ENCODE data around the gene AUTS2. TPM values are rescaled to one million over a fixed set of nuclear protein-coding genes. Genes with fewer than 3 reads are reported as not detected.

The AUTS2 gene
- total RNA-seq, 1 donor from 2014 or later = 71.3 TPM

DNA sequence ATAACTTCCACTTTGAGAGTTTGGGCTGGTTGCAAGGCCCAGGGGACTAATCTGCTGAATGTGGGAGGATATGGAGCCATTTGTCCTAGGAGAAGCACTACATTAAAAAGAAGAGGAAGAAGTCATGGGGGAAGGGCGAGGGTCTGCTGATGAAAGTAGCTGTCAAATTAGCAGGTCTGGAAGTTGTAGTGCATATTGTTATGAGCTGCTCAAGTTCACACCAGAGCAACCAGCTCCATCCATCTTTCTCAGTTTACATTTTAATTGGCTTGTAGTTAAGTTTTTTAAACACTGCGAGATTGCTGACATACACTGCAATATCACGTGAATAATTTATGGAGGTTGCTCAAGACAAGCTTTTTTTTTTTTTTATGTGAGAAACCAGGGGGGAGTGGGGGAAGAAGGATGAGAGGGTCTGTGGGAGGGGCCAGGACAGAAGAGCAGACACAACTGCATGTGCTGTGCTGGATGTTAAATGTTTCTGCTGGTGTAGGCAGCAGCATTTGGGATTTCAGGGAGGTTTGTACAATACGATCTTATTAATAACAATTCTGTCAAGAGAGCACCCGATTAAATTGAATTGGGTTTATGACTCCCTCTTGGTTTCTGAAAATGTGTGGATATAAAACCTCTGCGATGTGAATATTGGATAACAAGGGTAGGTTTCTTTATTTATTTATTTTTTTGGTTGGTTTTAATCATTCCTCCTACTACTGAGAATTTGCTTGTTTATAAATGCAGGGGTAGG is 774.7 kb downstream of the AUTS2 start:
- no peak for FAIRE-seq
- no peak for DNase-seq (ENCODE audit: low spot score in 2 of 2)

- FAIRE-seq = no peak
- no peak for DNase-seq (ENCODE audit: low spot score in 2 of 2)
Observed at GRCh38 chr7:70374772-70375533, 776.7 kb downstream of the AUTS2 start.

DNA sequence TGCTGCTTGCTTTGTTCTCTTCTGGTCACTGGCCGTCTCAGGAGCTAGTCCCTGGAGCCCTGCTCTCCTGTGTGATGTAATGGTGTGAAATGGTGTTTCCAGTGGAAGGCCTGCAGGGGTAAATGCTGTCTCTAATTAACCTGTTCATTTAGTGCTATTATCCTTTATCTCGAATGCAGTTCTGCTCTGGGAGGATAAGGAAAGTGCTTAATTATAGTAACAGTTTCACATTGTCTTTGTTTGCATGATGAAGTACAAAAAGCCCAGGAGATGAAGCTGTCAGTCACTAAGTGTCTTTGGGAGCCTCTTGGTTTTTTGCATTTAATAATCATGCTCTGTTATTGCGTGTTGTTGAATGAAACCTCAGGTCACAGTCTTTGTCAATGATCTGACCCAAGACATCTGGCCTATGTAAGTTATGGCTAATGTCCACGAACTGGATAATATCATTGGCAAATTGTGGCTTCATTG is 778.3 kb downstream of the AUTS2 start:
- no peak for FAIRE-seq
- DNase-seq (ENCODE audit: low spot score in 2 of 2) = no peak

GRCh38 chr7:70377957-70378356 is 779.7 kb downstream of the AUTS2 start:
- DNase-seq (ENCODE audit: low spot score in 2 of 2) = no peak

GRCh38 chr7:70379210-70379609 is 780.9 kb downstream of the AUTS2 start:
- no peak for DNase-seq (ENCODE audit: low spot score in 2 of 2)
- no peak for FAIRE-seq

More at GRCh38 chr7:70377957-70378356, 779.7 kb downstream of the AUTS2 start:
- no peak for FAIRE-seq

- DNase-seq (ENCODE audit: low spot score in 2 of 2) = no peak
- no peak for FAIRE-seq
Observed at GRCh38 chr7:70380421-70381015, 782.2 kb downstream of the AUTS2 start.

GRCh38 chr7:70383066-70383782 is 784.9 kb downstream of the AUTS2 start:
- no peak for DNase-seq (ENCODE audit: low spot score in 2 of 2)

GRCh38 chr7:70384024-70384423 is 785.7 kb downstream of the AUTS2 start:
- DNase-seq (ENCODE audit: low spot score in 2 of 2) = no peak

More at GRCh38 chr7:70383066-70383782, 784.9 kb downstream of the AUTS2 start:
- no peak for FAIRE-seq

DNA sequence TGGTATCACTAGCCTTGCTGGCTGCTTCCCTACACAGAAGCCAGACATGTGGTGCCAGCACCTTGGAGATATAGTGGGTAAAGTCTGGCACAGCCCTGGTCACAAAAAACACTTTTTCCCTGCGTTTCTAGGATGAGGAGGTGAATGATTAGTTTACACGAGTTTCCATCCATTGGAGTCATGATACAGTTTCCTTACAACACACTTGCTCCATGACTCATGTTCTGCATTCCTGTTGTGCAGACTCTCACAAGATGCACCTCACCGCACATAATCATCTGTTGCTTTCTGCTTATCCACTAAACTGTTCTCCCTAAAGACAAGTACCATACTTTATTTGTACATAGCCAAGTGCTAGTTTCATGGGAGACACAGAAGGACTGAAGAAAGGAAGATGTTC is 786.6 kb downstream of the AUTS2 start:
- DNase-seq (ENCODE audit: low spot score in 2 of 2) (no peak), FAIRE-seq (no peak)

More at GRCh38 chr7:70384024-70384423, 785.7 kb downstream of the AUTS2 start:
- FAIRE-seq = no peak

GRCh38 chr7:70387217-70387616 is 788.9 kb downstream of the AUTS2 start:
- DNase-seq (ENCODE audit: low spot score in 2 of 2) (no peak), FAIRE-seq (no peak)

GRCh38 chr7:70389531-70390151 is 791.4 kb downstream of the AUTS2 start:
- DNase-seq (ENCODE audit: low spot score in 2 of 2) (no peak), FAIRE-seq (no peak)

DNA sequence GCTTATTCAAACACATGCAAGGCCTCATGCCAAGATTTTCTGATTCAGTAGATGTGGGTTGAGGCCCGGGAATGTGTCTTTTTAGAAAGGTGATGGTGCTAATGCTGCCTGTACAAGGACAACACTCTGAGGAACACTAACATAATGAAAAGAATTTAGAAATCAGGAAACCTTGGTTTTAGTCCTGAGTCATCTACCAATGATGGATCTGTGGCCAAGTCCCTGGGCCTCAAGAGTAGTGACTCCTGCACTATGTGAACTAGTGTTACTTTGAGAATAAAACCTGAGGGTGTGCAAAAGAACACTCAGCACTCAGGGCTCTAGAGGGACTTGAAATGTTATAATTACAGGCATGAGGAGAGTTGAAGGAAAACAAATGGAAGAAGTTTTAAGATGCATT is 792.0 kb downstream of the AUTS2 start:
- FAIRE-seq (no peak), DNase-seq (ENCODE audit: low spot score in 2 of 2) (no peak)

DNA sequence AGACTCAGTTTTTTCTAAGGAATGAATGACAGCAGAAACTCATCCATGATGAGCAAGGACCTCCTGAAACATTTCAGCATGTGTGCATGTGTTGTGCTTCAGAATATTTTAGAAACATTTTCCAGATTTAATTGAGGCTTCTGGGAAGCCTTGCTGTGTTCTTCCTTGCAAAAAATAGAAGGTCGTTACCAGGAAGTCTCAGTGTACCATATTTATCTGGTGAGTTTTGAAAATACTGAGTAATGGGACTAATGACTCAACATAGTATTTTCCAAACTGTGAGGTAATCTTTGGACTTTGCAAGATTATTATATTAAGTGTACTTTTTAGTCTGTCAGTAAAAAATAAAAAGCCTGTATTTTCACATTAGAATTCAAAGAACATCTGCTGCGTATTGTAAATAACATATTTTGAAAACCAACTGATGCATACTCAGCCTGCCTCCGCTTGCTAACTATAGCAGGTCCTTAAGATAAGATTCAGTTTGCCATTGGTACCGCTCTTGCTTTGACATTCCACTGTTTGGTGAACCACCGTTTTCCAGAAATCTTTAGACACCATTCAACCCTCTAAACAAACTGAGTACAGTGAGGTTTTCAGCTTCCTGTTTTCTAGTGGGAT is 794.1 kb downstream of the AUTS2 start:
- no peak for FAIRE-seq
- DNase-seq (ENCODE audit: low spot score in 2 of 2) = no peak

GRCh38 chr7:70392877-70393435 is 794.7 kb downstream of the AUTS2 start:
- no peak for DNase-seq (ENCODE audit: low spot score in 2 of 2)

DNA sequence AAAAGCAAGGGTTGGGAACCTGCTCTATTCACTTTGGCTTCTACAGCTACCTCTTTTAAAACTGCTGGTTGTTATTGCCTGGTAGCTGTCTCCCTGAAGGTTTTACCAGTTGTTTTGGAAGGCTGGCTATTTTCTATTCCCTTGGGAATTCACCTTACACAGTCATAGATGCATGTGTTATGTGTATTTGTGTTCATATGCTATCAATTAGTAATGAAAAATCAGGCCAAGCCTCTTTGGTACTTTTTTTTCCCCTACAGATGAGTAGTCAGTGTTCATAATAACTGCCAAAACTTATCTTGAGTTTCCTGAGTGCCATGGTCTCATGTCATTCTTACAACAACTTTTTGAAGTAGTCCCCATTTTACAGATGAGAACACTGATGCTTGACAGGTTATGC is 795.7 kb downstream of the AUTS2 start:
- FAIRE-seq = no peak
- DNase-seq (ENCODE audit: low spot score in 2 of 2) = no peak

More at GRCh38 chr7:70392877-70393435, 794.7 kb downstream of the AUTS2 start:
- no peak for FAIRE-seq

- FAIRE-seq (no peak), DNase-seq (ENCODE audit: low spot score in 2 of 2) (no peak)
Observed at GRCh38 chr7:70400829-70401380, 802.6 kb downstream of the AUTS2 start.

DNA sequence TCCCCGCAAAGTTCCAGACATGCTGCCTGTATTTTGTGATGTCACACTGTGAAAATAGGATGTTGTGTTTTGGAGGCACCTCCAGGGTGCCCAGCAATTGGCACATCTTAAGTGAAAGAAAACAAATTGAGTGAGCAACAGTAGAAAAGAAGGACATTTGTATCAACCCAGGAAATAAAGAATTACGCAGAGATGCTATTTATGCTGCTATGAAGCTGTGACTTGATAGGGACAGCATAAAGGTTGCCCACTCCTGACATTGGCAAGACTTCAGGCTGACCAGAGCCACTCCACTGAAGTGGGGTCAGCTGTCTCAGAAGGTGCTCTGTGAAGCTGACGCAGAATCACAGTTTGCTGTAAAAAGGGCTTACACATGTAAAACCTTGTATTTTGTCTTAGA is 803.8 kb downstream of the AUTS2 start:
- DNase-seq (ENCODE audit: low spot score in 2 of 2) (no peak), FAIRE-seq (no peak)

DNA sequence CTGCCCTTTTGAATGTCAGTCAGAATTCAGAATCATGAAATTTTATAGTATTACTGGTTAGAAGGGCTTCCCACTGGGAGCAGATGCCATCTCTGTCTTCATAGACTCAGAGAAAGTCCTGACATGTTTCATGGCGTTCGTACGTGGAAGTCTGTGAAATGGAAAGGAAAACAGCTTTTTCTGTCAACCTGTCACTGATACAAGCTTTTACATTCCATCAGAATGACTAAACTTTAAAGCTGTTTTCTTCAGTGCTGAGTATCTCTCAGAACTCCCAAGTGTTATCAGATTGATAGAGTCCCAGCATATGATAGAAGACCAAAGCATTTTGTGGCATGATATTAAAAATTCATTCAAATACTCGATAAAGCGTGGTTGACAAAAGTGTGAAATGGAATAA is 807.0 kb downstream of the AUTS2 start:
- DNase-seq (ENCODE audit: low spot score in 2 of 2) (no peak), FAIRE-seq (no peak)
